H9 (cell line): ENCODE measurements around the gene WNT2. TPM values are rescaled to one million over a fixed set of nuclear protein-coding genes. Genes with fewer than 3 reads are reported as not detected.

ENCODE experiments used
- DNase-seq: peaks from one replicate; pipeline ENCODE4 v3.0.0-alpha.2; 2017
- H2AFZ ChIP-seq: one replicate; pipeline ENCODE4 v1.6.1; 2013; ENCODE audit warnings: mild to moderate bottlenecking, low read length, control low read depth, moderate library complexity
- H2AK5ac ChIP-seq: 2 replicates; pipeline ENCODE4 v1.6.1; 2013; ENCODE audit warnings: low read length, control low read depth, mixed read lengths; ENCODE audit not compliant: insufficient read length
- H2BK120ac ChIP-seq: one replicate; pipeline ENCODE4 v1.6.1; 2013; ENCODE audit warnings: low read depth, mild to moderate bottlenecking, low read length, control low read depth, inconsistent platforms; ENCODE audit not compliant: poor library complexity, severe bottlenecking
- H2BK12ac ChIP-seq: 2 replicates; pipeline ENCODE4 v1.6.1; 2013; ENCODE audit warnings: low read length, control low read depth, mixed read lengths, low read depth; ENCODE audit not compliant: insufficient read length
- H2BK15ac ChIP-seq: 2 replicates; pipeline ENCODE4 v1.6.1; 2013; ENCODE audit warnings: low read depth, low read length, control low read depth
- H2BK20ac ChIP-seq: one replicate; pipeline ENCODE4 v1.6.1; 2013; ENCODE audit warnings: low read depth, mild to moderate bottlenecking, low read length, control low read depth, inconsistent platforms; ENCODE audit not compliant: poor library complexity, severe bottlenecking
- H2BK5ac ChIP-seq: 2 replicates; pipeline ENCODE4 v1.6.1; 2013; ENCODE audit warnings: low read length, control low read depth, mixed read lengths; ENCODE audit not compliant: insufficient read length
- H3K14ac ChIP-seq: 2 replicates; pipeline ENCODE4 v1.6.1; 2013; ENCODE audit warnings: low read length, control low read depth; ENCODE audit not compliant: insufficient read depth
- H3K18ac ChIP-seq: 2 replicates; pipeline ENCODE4 v1.6.1; 2013; ENCODE audit warnings: low read depth, mild to moderate bottlenecking, mixed read lengths, low read length, control low read depth; ENCODE audit not compliant: insufficient read length
- H3K23ac ChIP-seq: 2 replicates; pipeline ENCODE4 v1.6.1; 2013; ENCODE audit warnings: low read length, control low read depth, mixed read lengths, low read depth; ENCODE audit not compliant: insufficient read length
- H3K23me2 ChIP-seq: 2 replicates; pipeline ENCODE4 v1.6.1; 2013; ENCODE audit warnings: low read depth, mild to moderate bottlenecking, mixed read lengths, low read length, control low read depth; ENCODE audit not compliant: insufficient read length, poor library complexity, severe bottlenecking
- H3K27ac ChIP-seq: 2 replicates; pipeline ENCODE4 v1.5.1; 2013; ENCODE audit warnings: low read length, control low read depth, mixed read lengths, low read depth; ENCODE audit not compliant: insufficient read length
- H3K27me3 ChIP-seq: 2 replicates; pipeline ENCODE4 v1.6.1; 2013; ENCODE audit warnings: low read length, control low read depth, inconsistent platforms; ENCODE audit not compliant: insufficient read depth
- H3K4ac ChIP-seq: 2 replicates; pipeline ENCODE4 v1.6.1; 2013; ENCODE audit warnings: low read depth, mild to moderate bottlenecking, control low read depth, inconsistent platforms, low read length, moderate library complexity
- H3K4me1 ChIP-seq: 2 replicates; pipeline ENCODE4 v1.6.1; 2013; ENCODE audit warnings: low read length, control low read depth, inconsistent platforms; ENCODE audit not compliant: insufficient read depth
- H3K4me2 ChIP-seq: 2 replicates; pipeline ENCODE4 v1.6.1; 2013; ENCODE audit warnings: low read length, control low read depth, mixed read lengths; ENCODE audit not compliant: insufficient read length, insufficient read depth
- H3K56ac ChIP-seq: 2 replicates; pipeline ENCODE4 v1.6.1; 2013; ENCODE audit warnings: low read depth, mild to moderate bottlenecking, mixed read lengths, low read length, control low read depth; ENCODE audit not compliant: insufficient read length
- H3K79me1 ChIP-seq: 2 replicates; pipeline ENCODE4 v1.6.1; 2013; ENCODE audit warnings: low read depth, mild to moderate bottlenecking, moderate library complexity, low read length, control low read depth, inconsistent platforms; ENCODE audit not compliant: insufficient read depth, poor library complexity, severe bottlenecking
- H3K79me2 ChIP-seq: 2 replicates; pipeline ENCODE4 v1.6.1; 2013; ENCODE audit warnings: low read length, control low read depth, inconsistent platforms; ENCODE audit not compliant: insufficient read depth
- H3K9ac ChIP-seq: 2 replicates; pipeline ENCODE4 v1.6.1; 2013; ENCODE audit warnings: low read length, control low read depth, mixed read lengths; ENCODE audit not compliant: insufficient read length; ENCODE audit errors: extremely low read depth
- H3K9me3 ChIP-seq: one replicate; pipeline ENCODE4 v1.6.1; 2013; ENCODE audit warnings: low read depth, low read length, inconsistent platforms; ENCODE audit not compliant: control insufficient read depth
- H3T11ph ChIP-seq: one replicate; pipeline ENCODE4 v1.6.1; 2013; ENCODE audit warnings: mild to moderate bottlenecking, low read length, control low read depth, inconsistent platforms
- H4K20me1 ChIP-seq: one replicate; pipeline ENCODE4 v1.6.1; 2013; ENCODE audit not compliant: control insufficient read depth, insufficient read length, insufficient read depth
- H4K5ac ChIP-seq: 2 replicates; pipeline ENCODE4 v1.6.1; 2013; ENCODE audit warnings: low read depth, mild to moderate bottlenecking, mixed read lengths, low read length, control low read depth; ENCODE audit not compliant: insufficient read length
- H4K8ac ChIP-seq: replicated peaks from 2 replicates; pipeline ENCODE4 v1.6.1; 2013; ENCODE audit warnings: low read length, control low read depth, mixed read lengths, low read depth; ENCODE audit not compliant: insufficient read length
- H4K91ac ChIP-seq: 2 replicates; pipeline ENCODE4 v1.6.1; 2013; ENCODE audit warnings: low read depth, mild to moderate bottlenecking, moderate library complexity, mixed read lengths, low read length, control low read depth; ENCODE audit not compliant: insufficient read length
- H3K27ac Mint-ChIP-seq, 3 experiments: 2 replicates in 2 of 3; 3 replicates in 1 of 3; pipeline ENCODE4 v1.8.0; 2020 to 2021; ENCODE audit warnings: mixed read lengths in 3 of 3, mild to moderate bottlenecking in 1 of 3, moderate library complexity in 1 of 3
- H3K27me3 Mint-ChIP-seq: 2 replicates; pipeline ENCODE4 v1.8.0; 2021; ENCODE audit warnings: low read depth, mild to moderate bottlenecking, moderate library complexity, mixed read lengths
- H3K36me3 Mint-ChIP-seq, 3 experiments: 2 replicates in 2 of 3; 3 replicates in 1 of 3; pipeline ENCODE4 v1.8.0; 2020 to 2021; ENCODE audit warnings: low read depth in 3 of 3, mixed read lengths in 3 of 3; ENCODE audit not compliant: insufficient read depth in 1 of 3
- H3K4me1 Mint-ChIP-seq, 2 experiments: 2 replicates each; pipeline ENCODE4 v1.8.0; 2020; ENCODE audit warnings: mixed read lengths in 2 of 2
- H3K4me3 Mint-ChIP-seq, 2 experiments: 2 replicates in 1 of 2; 3 replicates in 1 of 2; pipeline ENCODE4 v1.8.0; 2020 to 2021; ENCODE audit warnings: mild to moderate bottlenecking in 2 of 2, mixed read lengths in 2 of 2, moderate library complexity in 1 of 2
- H3K9me3 Mint-ChIP-seq, 2 experiments: 2 replicates in 1 of 2; 3 replicates in 1 of 2; pipeline ENCODE4 v1.8.0; 2020; ENCODE audit warnings: mild to moderate bottlenecking in 2 of 2, mixed read lengths in 2 of 2, moderate library complexity in 1 of 2
- WGBS: extraction: QIAGEN DNeasy Blood & Tissue Kit; methylation state at CpG from one replicate; pipeline ENCODE4 v1.1.7; 2013; ENCODE audit warnings: missing lambda C conversion rate, low lambda C conversion rate, mixed read lengths; ENCODE audit not compliant: insufficient read length; ENCODE audit errors: extremely low coverage; 5-methylcytosine and 5-hydroxymethylcytosine counted together
- total RNA-seq: library from RNA; stranded (reverse); gene quantifications from 2 replicates; pipeline ENCODE4 v1.2.1, GENCODE V29; 2021
- TF ChIP-seq, protein P1 (sequence below): fragments of 200-600 bp; sonication (generic); conservative IDR thresholded peaks from 3 replicates; pipeline ENCODE4 v1.8.0; 2021; ENCODE audit warnings: antibody characterized with exemption, mild to moderate bottlenecking

WNT2 gene
- total RNA-seq, 1 experiment from 2014 or later, result not detected

DNA sequence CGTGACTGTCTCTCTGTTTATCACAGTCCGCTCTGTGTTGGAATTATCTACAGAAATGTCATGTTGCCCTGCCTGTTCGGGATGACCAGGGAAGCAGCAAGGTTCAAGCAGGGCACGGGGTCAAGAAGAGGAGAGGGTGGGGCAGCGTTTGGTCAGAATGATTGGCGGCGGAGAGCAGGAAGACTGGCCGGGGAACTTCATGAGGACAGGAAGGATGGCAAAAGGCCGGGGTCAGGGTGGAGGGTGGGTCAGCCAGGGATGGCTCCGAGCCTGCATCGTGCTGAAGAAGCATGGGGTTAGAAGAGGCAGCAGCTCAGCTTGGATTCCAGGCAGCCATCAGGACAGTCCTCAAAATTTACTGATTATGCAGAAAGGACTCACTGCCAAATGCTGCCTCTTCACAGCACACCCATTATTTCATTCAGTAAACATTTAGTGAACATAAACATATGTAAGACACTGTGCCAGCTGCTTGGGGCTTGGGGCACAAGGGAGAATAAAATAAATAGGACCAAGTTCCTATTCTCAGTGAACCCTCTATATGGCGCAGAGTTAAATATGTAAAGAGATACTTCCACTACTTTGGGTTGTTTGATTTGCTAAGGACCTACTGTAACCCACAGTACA is 42.8 kb downstream of the WNT2 start:
- Histone ChIP-seq H2AFZ (no peak overlapping the region), H4K5ac (no peak overlapping the region), H3K56ac (no peak overlapping the region), H4K8ac (no peak overlapping the region), H2BK15ac (no peak overlapping the region), H3K23me2 (no peaks in the 10 kb centered on the region), H3K18ac (no peak overlapping the region), H2BK5ac (no peak overlapping the region), H3K4me2 (no peak overlapping the region), H3K79me2 (no peaks in the 10 kb centered on the region), H3K4me1 (no peaks in the 10 kb centered on the region), H3K27me3 (no peaks in the 10 kb centered on the region), H2BK12ac (no peak overlapping the region), H3K4ac (no peak overlapping the region), H2BK120ac (no peak overlapping the region), H3T11ph (no peak overlapping the region), H3K23ac (no peak overlapping the region), H2BK20ac (no peak overlapping the region), H3K27ac (no peak overlapping the region), H3K79me1 (no peaks in the 10 kb centered on the region), H4K20me1 (no peaks in the 10 kb centered on the region), H2AK5ac (no peak overlapping the region), H3K9me3 (no peaks in the 10 kb centered on the region), H3K9ac (no peak overlapping the region), H4K91ac (no peak overlapping the region), H3K14ac (no peak overlapping the region; the same call in 1 of the 2 replicates)
- no peak overlapping the region; a peak in 2 of 7 replicates for H3K27ac Mint-ChIP-seq
- H3K36me3 Mint-ChIP-seq, result no peaks in the 10 kb centered on the region
- no peak for DNase-seq
- TF ChIP-seq, protein P1, sequence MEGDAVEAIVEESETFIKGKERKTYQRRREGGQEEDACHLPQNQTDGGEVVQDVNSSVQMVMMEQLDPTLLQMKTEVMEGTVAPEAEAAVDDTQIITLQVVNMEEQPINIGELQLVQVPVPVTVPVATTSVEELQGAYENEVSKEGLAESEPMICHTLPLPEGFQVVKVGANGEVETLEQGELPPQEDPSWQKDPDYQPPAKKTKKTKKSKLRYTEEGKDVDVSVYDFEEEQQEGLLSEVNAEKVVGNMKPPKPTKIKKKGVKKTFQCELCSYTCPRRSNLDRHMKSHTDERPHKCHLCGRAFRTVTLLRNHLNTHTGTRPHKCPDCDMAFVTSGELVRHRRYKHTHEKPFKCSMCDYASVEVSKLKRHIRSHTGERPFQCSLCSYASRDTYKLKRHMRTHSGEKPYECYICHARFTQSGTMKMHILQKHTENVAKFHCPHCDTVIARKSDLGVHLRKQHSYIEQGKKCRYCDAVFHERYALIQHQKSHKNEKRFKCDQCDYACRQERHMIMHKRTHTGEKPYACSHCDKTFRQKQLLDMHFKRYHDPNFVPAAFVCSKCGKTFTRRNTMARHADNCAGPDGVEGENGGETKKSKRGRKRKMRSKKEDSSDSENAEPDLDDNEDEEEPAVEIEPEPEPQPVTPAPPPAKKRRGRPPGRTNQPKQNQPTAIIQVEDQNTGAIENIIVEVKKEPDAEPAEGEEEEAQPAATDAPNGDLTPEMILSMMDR, result no peak
- WGBS, result no CpG with 5 or more reads among the region's 12 CpGs
- no peaks in the 10 kb centered on the region for H3K9me3 Mint-ChIP-seq
- H3K27me3 Mint-ChIP-seq, result no peaks in the 10 kb centered on the region; the same call in none of the 2 replicates
- no peaks in the 10 kb centered on the region for H3K4me1 Mint-ChIP-seq
- H3K4me3 Mint-ChIP-seq, result no peak overlapping the region
